ENCODE measurements around the gene NANS. TPM values are rescaled to one million over a fixed set of nuclear protein-coding genes. Genes with fewer than 3 reads are reported as not detected.

The NANS gene
- total and polyA plus RNA-seq, 2 of the 8 experiments (the other 6 are each of a cell fraction or from before 2014, with no cell fraction given), result 56.5 to 67.3 TPM

DNA sequence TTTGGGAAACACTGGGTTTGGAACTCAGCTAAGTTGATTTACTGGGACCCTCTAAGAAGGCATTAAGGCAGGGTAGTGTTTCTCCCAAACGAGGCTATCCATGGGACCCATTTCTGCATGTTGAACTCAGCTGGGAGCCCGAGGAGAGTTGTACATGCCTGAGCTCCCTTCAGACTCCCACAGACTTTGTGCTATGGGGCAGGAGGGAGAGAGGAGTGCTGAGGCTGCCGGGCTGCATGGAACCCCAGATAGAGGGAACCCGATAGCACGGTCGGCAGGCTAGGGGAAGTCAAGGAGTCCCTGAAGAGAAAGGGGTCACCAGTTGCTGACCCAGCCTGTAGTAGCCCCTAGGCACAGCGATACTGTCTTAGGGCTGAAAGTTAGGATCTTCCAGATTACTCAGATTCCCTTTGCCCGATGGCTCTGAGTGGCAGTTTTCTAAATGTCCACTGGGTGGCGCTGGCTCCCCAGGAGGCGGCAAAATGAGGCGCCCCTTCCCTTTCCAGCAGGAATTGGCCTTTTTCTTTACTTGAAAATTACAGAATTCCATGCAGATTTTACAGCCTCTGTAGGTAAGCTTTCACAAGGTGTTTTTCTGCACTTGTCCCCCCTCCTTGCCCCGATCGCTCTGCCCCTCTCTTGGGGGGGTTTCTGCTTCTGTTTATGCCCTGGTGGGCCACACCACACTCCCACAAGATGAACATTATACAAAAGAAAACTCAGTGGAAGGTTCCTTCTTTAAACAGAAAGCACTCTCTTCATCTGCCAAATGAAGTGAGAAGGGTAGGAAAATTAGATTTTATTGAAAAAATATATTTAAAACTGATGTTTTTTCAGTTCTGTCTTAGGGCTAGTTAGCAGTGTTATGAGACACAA lies 17.8 kb downstream of the NANS start (continued):
- no peak for TF ChIP-seq CHD2 (IDR thresholded peaks at IDR 0.05; ENCODE audit: low read length)
- peak; percentile 94 to 95 for TF ChIP-seq RAD21 (IDR thresholded peaks at IDR 0.05 in 1 of 2, conservative IDR thresholded peaks at IDR 0.05 in 1 of 2; ENCODE audit: low read depth in 2 of 2, low read length in 2 of 2)
- TF ChIP-seq JUN (IDR thresholded peaks at IDR 0.05; ENCODE audit: low read depth, low read length), result no peak
- TF ChIP-seq, protein P1, sequence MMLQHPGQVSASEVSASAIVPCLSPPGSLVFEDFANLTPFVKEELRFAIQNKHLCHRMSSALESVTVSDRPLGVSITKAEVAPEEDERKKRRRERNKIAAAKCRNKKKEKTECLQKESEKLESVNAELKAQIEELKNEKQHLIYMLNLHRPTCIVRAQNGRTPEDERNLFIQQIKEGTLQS (IDR thresholded peaks at IDR 0.05; ENCODE audit: insufficient read depth, low read depth, low read length), result no peak
- no peak for TF ChIP-seq SP4 (IDR thresholded peaks at IDR 0.05; ENCODE audit: low read length)
- TF ChIP-seq CTBP2 (IDR thresholded peaks at IDR 0.05; ENCODE audit: borderline replicate concordance, insufficient read depth, insufficient read length, low read length), result no peak
